Tibial artery (tissue), 4 donors: ENCODE data around the gene FAM53B.

Source experiments
- DNase-seq, 2 donors: peaks; one replicate each; pipeline ENCODE4 v3.0.0-alpha.2; 2019
- H3K27ac ChIP-seq, 2 donors: fragments of 200-600 bp; sonication (generic) in 1 of 2; 1 replicate in 1 of 2; 2 replicates in 1 of 2; pipeline ENCODE4 v1.5.1; 2018 to 2019; ENCODE audit warnings: mild to moderate bottlenecking in 1 of 2
- H3K27me3 ChIP-seq, 2 donors: fragments of 200-600 bp; sonication (generic) in 1 of 2; one replicate each; pipeline versions ENCODE4 v1.5.1 to v1.6.0; 2016 to 2019
- H3K36me3 ChIP-seq, 3 donors: fragments of 200-600 bp; sonication (generic) in 2 of 3; one replicate each; pipeline ENCODE4 v1.5.1; 2016 to 2019; ENCODE audit warnings: mild to moderate bottlenecking in 2 of 3
- H3K4me1 ChIP-seq, 4 donors: fragments of 200-600 bp; sonication (generic) in 2 of 4; 1 replicate in 3 of 4; 2 replicates in 1 of 4; pipeline ENCODE4 v1.5.1; 2016 to 2019
- H3K4me3 ChIP-seq, 2 donors: fragments of 200-600 bp; sonication (generic) in 1 of 2; 1 replicate in 1 of 2; 2 replicates in 1 of 2; pipeline ENCODE4 v1.5.1; 2018 to 2019; ENCODE audit warnings: mild to moderate bottlenecking in 2 of 2
- H3K9me3 ChIP-seq, 3 donors: fragments of 200-600 bp; sonication (generic) in 1 of 3; one replicate each; pipeline ENCODE4 v1.5.1; 2016 to 2019
- intact Hi-C: fragments of 100-400 bp; cut with DNase I; formaldehyde crosslinking; loops from one replicate; pipeline ENCODE4 v1.15.0; 2023; ENCODE audit warnings: low total_unique reads
- TF ChIP-seq, protein P1 (sequence below), 2 experiments: fragments of 200-600 bp in 1 of 2; fragments of 450-650 bp in 1 of 2; IDR thresholded peaks; one replicate each; pipeline ENCODE4 v1.5.1; 2017 to 2019; ENCODE audit warnings: antibody characterized with exemption in 2 of 2, mild to moderate bottlenecking in 1 of 2, moderate library complexity in 1 of 2

The FAM53B gene

DNA sequence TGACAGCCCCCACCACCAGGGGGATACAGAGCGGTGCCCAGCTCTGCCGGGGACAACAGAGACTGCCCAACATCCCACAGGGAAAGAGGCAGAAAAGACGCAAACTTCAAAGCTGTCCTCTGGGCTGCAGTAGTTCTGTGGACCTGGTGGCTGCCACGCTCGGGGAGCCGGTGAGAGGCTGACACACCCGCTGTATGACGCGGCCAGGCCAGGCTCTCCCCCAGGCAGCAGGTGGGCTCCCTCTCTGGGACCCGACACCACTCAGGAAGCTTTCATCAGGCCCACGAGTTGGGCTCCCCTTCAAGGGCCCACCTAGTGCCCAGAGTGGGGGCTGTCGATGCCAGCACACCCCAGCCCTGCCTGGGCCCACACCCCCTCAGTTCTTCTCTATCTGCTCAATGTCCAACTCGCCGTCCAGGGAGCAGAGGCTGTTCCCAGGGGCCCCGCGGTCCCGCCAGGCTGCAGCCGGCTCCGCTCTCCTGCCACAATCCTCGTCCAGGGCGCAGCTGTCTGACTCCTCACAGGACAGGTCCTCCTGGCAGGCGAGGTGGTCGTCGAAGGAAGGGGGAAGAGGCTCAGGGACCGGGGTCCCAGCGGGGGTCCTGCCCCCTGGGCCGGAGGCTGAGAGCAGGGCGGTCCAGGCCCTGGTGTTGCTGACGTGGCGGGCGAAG is 121.2 kb downstream of the FAM53B start:
- intact Hi-C loops = no loop called here
- H3K9me3 ChIP-seq = no peaks in the 10 kb centered on the region
- peaks cover 0 to 13% (median 9%) of the 10 kb centered on the region in 3 donors for H3K36me3 ChIP-seq
- TF ChIP-seq, protein P1, sequence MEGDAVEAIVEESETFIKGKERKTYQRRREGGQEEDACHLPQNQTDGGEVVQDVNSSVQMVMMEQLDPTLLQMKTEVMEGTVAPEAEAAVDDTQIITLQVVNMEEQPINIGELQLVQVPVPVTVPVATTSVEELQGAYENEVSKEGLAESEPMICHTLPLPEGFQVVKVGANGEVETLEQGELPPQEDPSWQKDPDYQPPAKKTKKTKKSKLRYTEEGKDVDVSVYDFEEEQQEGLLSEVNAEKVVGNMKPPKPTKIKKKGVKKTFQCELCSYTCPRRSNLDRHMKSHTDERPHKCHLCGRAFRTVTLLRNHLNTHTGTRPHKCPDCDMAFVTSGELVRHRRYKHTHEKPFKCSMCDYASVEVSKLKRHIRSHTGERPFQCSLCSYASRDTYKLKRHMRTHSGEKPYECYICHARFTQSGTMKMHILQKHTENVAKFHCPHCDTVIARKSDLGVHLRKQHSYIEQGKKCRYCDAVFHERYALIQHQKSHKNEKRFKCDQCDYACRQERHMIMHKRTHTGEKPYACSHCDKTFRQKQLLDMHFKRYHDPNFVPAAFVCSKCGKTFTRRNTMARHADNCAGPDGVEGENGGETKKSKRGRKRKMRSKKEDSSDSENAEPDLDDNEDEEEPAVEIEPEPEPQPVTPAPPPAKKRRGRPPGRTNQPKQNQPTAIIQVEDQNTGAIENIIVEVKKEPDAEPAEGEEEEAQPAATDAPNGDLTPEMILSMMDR (IDR thresholded peaks at IDR 0.05) = no peak
- no peak overlapping the region for H3K4me3 ChIP-seq
- peaks cover 0 to 40% (median 7%) of the 10 kb centered on the region in 4 donors for H3K4me1 ChIP-seq
- H3K27me3 ChIP-seq = no peaks in the 10 kb centered on the region
- no peak overlapping the region for H3K27ac ChIP-seq
- DNase-seq = no peak

DNA sequence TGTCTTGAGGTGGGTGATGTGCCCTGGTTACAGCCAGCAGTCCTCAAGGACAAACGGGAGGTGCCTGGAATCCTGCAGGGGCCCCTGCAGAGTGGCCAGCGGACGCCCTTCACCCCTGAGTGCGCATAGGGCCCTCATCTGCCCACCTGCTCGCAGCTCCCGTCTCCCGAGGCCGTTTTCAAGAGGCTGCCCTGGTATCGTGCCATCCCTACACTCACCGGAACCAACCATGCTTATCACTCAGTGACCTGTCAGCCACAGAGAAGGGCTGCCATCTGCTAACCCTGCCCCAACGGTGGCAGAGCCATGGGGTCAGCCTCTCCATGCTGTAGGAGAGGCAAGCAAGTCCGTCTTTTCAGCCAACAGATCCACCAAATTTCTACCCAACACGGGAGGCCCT is 122.0 kb downstream of the FAM53B start:
- TF ChIP-seq, protein P1 (IDR thresholded peaks at IDR 0.05) = no peak
- intact Hi-C loops = no loop called here
- Histone ChIP-seq H3K27me3 (no peaks in the 10 kb centered on the region), H3K4me1 (peaks cover 0 to 34% (median 7%) of the 10 kb centered on the region in 4 donors), H3K36me3 (peaks cover 0 to 21% (median 9%) of the 10 kb centered on the region in 3 donors), H3K9me3 (no peaks in the 10 kb centered on the region), H3K27ac (no peak overlapping the region), H3K4me3 (no peak overlapping the region)
- DNase-seq = no peak

DNA sequence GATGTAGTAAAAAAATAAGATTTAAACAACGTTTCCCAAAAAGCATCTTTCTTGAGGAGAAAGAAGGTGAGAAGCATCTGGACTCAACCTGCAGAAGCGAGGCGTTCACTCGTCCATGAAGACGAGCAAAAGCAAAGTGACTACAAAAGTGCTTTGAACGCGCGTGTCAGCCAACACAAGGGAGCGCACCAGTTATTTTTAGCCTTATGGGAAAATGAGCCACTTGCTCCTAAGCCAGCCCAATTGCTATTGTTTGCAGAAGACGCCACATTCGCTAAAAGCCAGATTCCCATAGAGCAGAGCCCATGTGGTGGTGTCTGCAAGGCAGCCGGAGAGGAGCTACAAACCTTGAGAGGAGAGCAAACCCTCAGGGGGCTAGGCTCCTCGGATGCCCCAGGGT is 122.5 kb downstream of the FAM53B start:
- intact Hi-C loops = no loop called here
- DNase-seq = no peak
- peaks cover 0 to 28% (median 7%) of the 10 kb centered on the region in 4 donors for H3K4me1 ChIP-seq
- no peak overlapping the region for H3K4me3 ChIP-seq
- peaks cover 0 to 26% (median 11%) of the 10 kb centered on the region in 3 donors for H3K36me3 ChIP-seq
- no peaks in the 10 kb centered on the region for H3K9me3 ChIP-seq
- H3K27ac ChIP-seq = no peak overlapping the region
- H3K27me3 ChIP-seq = no peaks in the 10 kb centered on the region
- TF ChIP-seq, protein P1 (IDR thresholded peaks at IDR 0.05) = no peak

DNA sequence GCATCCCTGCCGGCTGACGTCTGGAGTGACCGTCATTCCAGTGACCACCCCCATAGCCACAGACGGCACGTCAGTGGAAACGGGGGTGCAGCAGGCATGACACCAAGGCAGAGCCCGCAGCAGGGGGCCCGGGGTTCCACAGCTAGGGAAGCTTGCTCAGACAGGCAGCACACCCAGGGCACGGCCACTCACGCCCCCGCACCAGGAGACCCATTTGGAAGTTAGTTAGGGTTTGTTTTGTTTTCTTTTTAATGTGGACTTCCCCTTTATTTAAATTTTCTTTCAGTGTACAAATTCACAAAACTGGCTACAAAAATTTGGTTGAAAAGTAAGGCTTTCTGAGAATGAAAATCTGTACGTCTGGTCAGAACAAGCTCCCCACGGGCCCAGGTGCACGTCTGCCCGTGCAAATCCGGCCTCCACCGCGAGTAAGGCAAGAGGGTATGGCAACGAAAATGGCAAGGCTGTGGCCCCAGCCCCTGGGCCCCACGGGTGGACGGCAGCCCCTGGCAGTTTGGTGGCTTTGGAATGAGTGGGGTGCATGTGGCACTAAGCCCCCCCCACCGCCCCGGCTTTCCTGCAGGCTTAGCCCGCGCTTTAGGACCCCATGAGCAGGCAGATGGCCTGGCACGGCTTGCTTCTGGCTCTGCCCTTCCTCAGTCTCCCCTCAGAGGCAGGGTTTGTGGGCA is 124.2 kb downstream of the FAM53B start:
- Histone ChIP-seq H3K4me3 (no peak overlapping the region), H3K27ac (no peak overlapping the region), H3K27me3 (no peaks in the 10 kb centered on the region), H3K4me1 (peaks cover 0 to 16% (median 7%) of the 10 kb centered on the region in 4 donors), H3K9me3 (no peaks in the 10 kb centered on the region), H3K36me3 (peaks cover 0 to 28% (median 17%) of the 10 kb centered on the region in 3 donors)
- DNase-seq = no peak
- TF ChIP-seq, protein P1 (IDR thresholded peaks at IDR 0.05) = no peak
- intact Hi-C loops = no loop called here

DNA sequence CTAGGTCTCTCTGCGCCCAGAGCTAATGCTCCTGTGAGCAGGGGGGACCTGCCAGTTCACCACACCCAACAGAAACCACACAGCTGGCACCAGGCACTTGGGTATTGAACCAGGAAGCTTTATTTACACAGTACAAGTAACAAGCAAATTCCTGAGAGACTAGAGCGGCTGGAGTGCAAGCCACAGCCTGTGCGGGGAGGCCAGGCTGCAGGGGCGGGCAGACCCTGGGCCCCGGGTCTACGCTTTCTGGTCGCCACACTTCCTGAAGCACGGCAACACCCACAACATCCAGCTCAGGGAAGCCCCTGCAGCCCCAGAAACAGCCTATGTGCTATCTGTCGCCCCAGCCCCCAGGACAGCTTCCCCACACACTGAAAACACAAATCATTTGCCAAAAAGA is 125.0 kb downstream of the FAM53B start:
- Histone ChIP-seq H3K27ac (no peak overlapping the region), H3K36me3 (peaks cover 0 to 28% (median 17%) of the 10 kb centered on the region in 3 donors), H3K9me3 (no peaks in the 10 kb centered on the region), H3K27me3 (no peaks in the 10 kb centered on the region), H3K4me3 (no peak overlapping the region), H3K4me1 (peaks cover 0 to 10% (median 7%) of the 10 kb centered on the region in 4 donors)
- TF ChIP-seq, protein P1 (IDR thresholded peaks at IDR 0.05) = no peak
- intact Hi-C loops = no loop called here
- no peak for DNase-seq
